ENCODE data around the gene MGAT1.
"Not testable (repeated sequence)": the region's sequence is repeated elsewhere in the genome, so short reads cannot be mapped to it uniquely, and the experiment has no call there.

Gene MGAT1

GRCh38 chr5:180779985-180780610 lies 22.5 kb downstream of the MGAT1 start:
- ATAC-seq (ENCODE audit: low read depth): no peak
- DNase-seq (ENCODE audit: low spot score in 2 of 2): no peak
- peaks cover 2% of the 10 kb centered on the region for H3K36me3 Mint-ChIP-seq
- H3K27ac Mint-ChIP-seq: peak overlapping the region; percentile 58
- no peak overlapping the region for H3K4me3 Mint-ChIP-seq
- peaks cover 2% of the 10 kb centered on the region for H3K27me3 Mint-ChIP-seq
- H3K4me1 Mint-ChIP-seq: no peaks in the 10 kb centered on the region
- H3K9me3 Mint-ChIP-seq: no peaks in the 10 kb centered on the region

- Mint-ChIP-seq H3K27me3 (peaks cover 8% of the 10 kb centered on the region), H3K4me3 (no peak overlapping the region), H3K9me3 (peaks cover 2% of the 10 kb centered on the region), H3K36me3 (peaks cover 2% of the 10 kb centered on the region), H3K4me1 (no peaks in the 10 kb centered on the region), H3K27ac (no peak overlapping the region)
- no peak for ATAC-seq (ENCODE audit: low read depth)
- no peak for DNase-seq (ENCODE audit: low spot score in 2 of 2)
Observed at GRCh38 chr5:180777475-180777874, 25.1 kb downstream of the MGAT1 start.

GRCh38 chr5:180776376-180776775 lies 26.2 kb downstream of the MGAT1 start:
- H3K27ac Mint-ChIP-seq: no peak overlapping the region

GRCh38 chr5:180775624-180776023 lies 27.0 kb downstream of the MGAT1 start:
- peaks cover under 1% of the 10 kb centered on the region for H3K36me3 Mint-ChIP-seq
- H3K27me3 Mint-ChIP-seq: peaks cover 8% of the 10 kb centered on the region
- no peak for ATAC-seq (ENCODE audit: low read depth)
- no peaks in the 10 kb centered on the region for H3K4me1 Mint-ChIP-seq
- peaks cover 5% of the 10 kb centered on the region for H3K9me3 Mint-ChIP-seq
- no peak overlapping the region for H3K27ac Mint-ChIP-seq
- DNase-seq (ENCODE audit: low spot score in 2 of 2): no peak
- no peak overlapping the region for H3K4me3 Mint-ChIP-seq

More at GRCh38 chr5:180776376-180776775, 26.2 kb downstream of the MGAT1 start:
- no peak for DNase-seq (ENCODE audit: low spot score in 2 of 2)
- ATAC-seq (ENCODE audit: low read depth): no peak
- Mint-ChIP-seq H3K36me3 (peaks cover 2% of the 10 kb centered on the region), H3K4me3 (no peak overlapping the region), H3K27me3 (peaks cover 8% of the 10 kb centered on the region), H3K4me1 (no peaks in the 10 kb centered on the region), H3K9me3 (peaks cover 5% of the 10 kb centered on the region)

GRCh38 chr5:180771839-180772238 lies 30.8 kb downstream of the MGAT1 start:
- no peaks in the 10 kb centered on the region for H3K36me3 Mint-ChIP-seq
- no peak overlapping the region for H3K4me3 Mint-ChIP-seq
- no peak for ATAC-seq (ENCODE audit: low read depth)
- H3K9me3 Mint-ChIP-seq: peaks cover 11% of the 10 kb centered on the region
- peaks cover 12% of the 10 kb centered on the region for H3K27me3 Mint-ChIP-seq
- no peak overlapping the region for H3K27ac Mint-ChIP-seq
- H3K4me1 Mint-ChIP-seq: no peaks in the 10 kb centered on the region
- DNase-seq (ENCODE audit: low spot score in 2 of 2): no peak

GRCh38 chr5:180769821-180770220 lies 32.8 kb downstream of the MGAT1 start:
- no peak for DNase-seq (ENCODE audit: low spot score in 2 of 2)
- Mint-ChIP-seq H3K27me3 (peaks cover 12% of the 10 kb centered on the region), H3K4me1 (no peaks in the 10 kb centered on the region), H3K27ac (no peak overlapping the region), H3K9me3 (peaks cover 14% of the 10 kb centered on the region), H3K36me3 (no peaks in the 10 kb centered on the region), H3K4me3 (no peak overlapping the region)
- ATAC-seq (ENCODE audit: low read depth): no peak

GRCh38 chr5:180755601-180756000 lies 47.0 kb downstream of the MGAT1 start:
- ATAC-seq (ENCODE audit: low read depth) (no peak), DNase-seq (ENCODE audit: low spot score in 2 of 2) (no peak)
- Mint-ChIP-seq H3K27me3 (peaks cover 6% of the 10 kb centered on the region), H3K4me3 (no peak overlapping the region), H3K9me3 (peaks cover 7% of the 10 kb centered on the region), H3K4me1 (no peaks in the 10 kb centered on the region), H3K36me3 (no peaks in the 10 kb centered on the region), H3K27ac (no peak overlapping the region)

GRCh38 chr5:180744253-180744652 lies 58.4 kb downstream of the MGAT1 start:
- no peak for DNase-seq (ENCODE audit: low spot score in 2 of 2)
- H3K4me3 Mint-ChIP-seq: no peak overlapping the region
- H3K36me3 Mint-ChIP-seq: no peaks in the 10 kb centered on the region
- H3K27ac Mint-ChIP-seq: no peak overlapping the region
- peaks cover 9% of the 10 kb centered on the region for H3K27me3 Mint-ChIP-seq
- no peaks in the 10 kb centered on the region for H3K9me3 Mint-ChIP-seq
- no peaks in the 10 kb centered on the region for H3K4me1 Mint-ChIP-seq
- ATAC-seq (ENCODE audit: low read depth): no peak

- Mint-ChIP-seq H3K27me3 (peaks cover 10% of the 10 kb centered on the region), H3K27ac (no peak overlapping the region), H3K9me3 (no peaks in the 10 kb centered on the region), H3K36me3 (no peaks in the 10 kb centered on the region), H3K4me3 (no peak overlapping the region), H3K4me1 (no peaks in the 10 kb centered on the region)
- DNase-seq (ENCODE audit: low spot score in 2 of 2): no peak
- no peak for ATAC-seq (ENCODE audit: low read depth)
Observed at GRCh38 chr5:180742727-180743126, 59.9 kb downstream of the MGAT1 start.

- H3K9me3 Mint-ChIP-seq; H3K4me3 Mint-ChIP-seq; H3K27me3 Mint-ChIP-seq; H3K36me3 Mint-ChIP-seq; DNase-seq (ENCODE audit: low spot score in 2 of 2); H3K27ac Mint-ChIP-seq; H3K4me1 Mint-ChIP-seq; ATAC-seq (ENCODE audit: low read depth): not testable (repeated sequence)
Observed at GRCh38 chr5:180740953-180741352, 61.7 kb downstream of the MGAT1 start.

GRCh38 chr5:180739958-180740357 lies 62.6 kb downstream of the MGAT1 start, which contains the start of gene OR2Y1:
Gene OR2Y1 (minus strand): TSS chr5:180740058. CDS start chr5:180740058, 0 bp downstream.
- no peak for ATAC-seq (ENCODE audit: low read depth)
- no peaks in the 10 kb centered on the region for H3K36me3 Mint-ChIP-seq
- H3K27me3 Mint-ChIP-seq: peaks cover 8% of the 10 kb centered on the region
- DNase-seq (ENCODE audit: low spot score in 2 of 2): no peak
- no peak within 1 kb of the TSS for H3K4me3 Mint-ChIP-seq
- no peaks in the 10 kb centered on the region for H3K4me1 Mint-ChIP-seq
- H3K27ac Mint-ChIP-seq: no peak within 1 kb of the TSS
- H3K9me3 Mint-ChIP-seq: no peaks in the 10 kb centered on the region

GRCh38 chr5:180739271-180739670 lies 63.3 kb downstream of the MGAT1 start:
- Mint-ChIP-seq H3K4me1 (no peaks in the 10 kb centered on the region), H3K36me3 (no peaks in the 10 kb centered on the region), H3K4me3 (no peak overlapping the region), H3K9me3 (no peaks in the 10 kb centered on the region), H3K27ac (no peak overlapping the region), H3K27me3 (peaks cover 8% of the 10 kb centered on the region)
- DNase-seq (ENCODE audit: low spot score in 2 of 2) (no peak), ATAC-seq (ENCODE audit: low read depth) (no peak)

- ATAC-seq (ENCODE audit: low read depth) (no peak), DNase-seq (ENCODE audit: low spot score in 2 of 2) (no peak)
- Mint-ChIP-seq H3K4me3 (no peak overlapping the region), H3K4me1 (peaks cover 3% of the 10 kb centered on the region), H3K36me3 (no peaks in the 10 kb centered on the region), H3K27ac (no peak overlapping the region), H3K27me3 (peaks cover 8% of the 10 kb centered on the region), H3K9me3 (no peaks in the 10 kb centered on the region)
Observed at GRCh38 chr5:180736536-180736935, 66.1 kb downstream of the MGAT1 start.
